Activated T-helper 2 cell treated with anti-CD3 and anti-CD28 coated beads, Interferon-gamma antibody, Interleukin-2, Interleukin-4, amounts not matched to agents 10 μg/mL and 5 μg/mL and 100 μg/mL, durations not matched to agents 14 hours and 24 hours and 36 hours (primary cell): ENCODE data around the gene ALPK1. TPM values are rescaled to one million over a fixed set of nuclear protein-coding genes. Genes with fewer than 3 reads are reported as not detected.
"Not testable (repeated sequence)": the region's sequence is repeated elsewhere in the genome, so short reads cannot be mapped to it uniquely, and the experiment has no call there.

ENCODE experiments used
- DNase-seq: peaks from one replicate; pipeline ENCODE4 v3.0.0; 2021; ENCODE audit warnings: low spot score
- H3K27ac Mint-ChIP-seq: one replicate; pipeline ENCODE4 v1.8.0; 2021; ENCODE audit warnings: mixed read lengths
- H3K27me3 Mint-ChIP-seq: one replicate; pipeline ENCODE4 v1.8.0; 2021; ENCODE audit warnings: low read depth, mixed read lengths
- H3K36me3 Mint-ChIP-seq: one replicate; pipeline ENCODE4 v1.8.0; 2021; ENCODE audit warnings: low read depth, mixed read lengths
- H3K4me1 Mint-ChIP-seq: one replicate; pipeline ENCODE4 v1.8.0; 2021; ENCODE audit warnings: low read depth, mixed read lengths
- H3K4me3 Mint-ChIP-seq: one replicate; pipeline ENCODE4 v1.8.0; 2021; ENCODE audit warnings: low read depth, mild to moderate bottlenecking, moderate library complexity, mixed read lengths
- H3K9me3 Mint-ChIP-seq: one replicate; pipeline ENCODE4 v1.8.0; 2021; ENCODE audit warnings: mixed read lengths
- intact Hi-C: fragments of 100-400 bp; cut with micrococcal nuclease; formaldehyde crosslinking; loops from one replicate; pipeline ENCODE4 v1.15.1; 2023
- total RNA-seq: library from RNA; stranded (reverse); gene quantifications from 2 replicates; pipeline ENCODE4 v1.2.3, GENCODE V29; 2022

Gene ALPK1
- total RNA-seq, 1 donor from 2014 or later = 3.8 TPM

- Mint-ChIP-seq H3K4me1 (peaks cover 30% of the 10 kb centered on the region), H3K27ac (no peak overlapping the region), H3K4me3 (no peak overlapping the region), H3K27me3 (no peaks in the 10 kb centered on the region), H3K9me3 (no peaks in the 10 kb centered on the region), H3K36me3 (peaks cover 47% of the 10 kb centered on the region)
- intact Hi-C loops = no loop called here
- DNase-seq = no peak
Measured at GRCh38 chr4:112277705-112278448, 19.3 kb upstream of the ALPK1 start.

DNA sequence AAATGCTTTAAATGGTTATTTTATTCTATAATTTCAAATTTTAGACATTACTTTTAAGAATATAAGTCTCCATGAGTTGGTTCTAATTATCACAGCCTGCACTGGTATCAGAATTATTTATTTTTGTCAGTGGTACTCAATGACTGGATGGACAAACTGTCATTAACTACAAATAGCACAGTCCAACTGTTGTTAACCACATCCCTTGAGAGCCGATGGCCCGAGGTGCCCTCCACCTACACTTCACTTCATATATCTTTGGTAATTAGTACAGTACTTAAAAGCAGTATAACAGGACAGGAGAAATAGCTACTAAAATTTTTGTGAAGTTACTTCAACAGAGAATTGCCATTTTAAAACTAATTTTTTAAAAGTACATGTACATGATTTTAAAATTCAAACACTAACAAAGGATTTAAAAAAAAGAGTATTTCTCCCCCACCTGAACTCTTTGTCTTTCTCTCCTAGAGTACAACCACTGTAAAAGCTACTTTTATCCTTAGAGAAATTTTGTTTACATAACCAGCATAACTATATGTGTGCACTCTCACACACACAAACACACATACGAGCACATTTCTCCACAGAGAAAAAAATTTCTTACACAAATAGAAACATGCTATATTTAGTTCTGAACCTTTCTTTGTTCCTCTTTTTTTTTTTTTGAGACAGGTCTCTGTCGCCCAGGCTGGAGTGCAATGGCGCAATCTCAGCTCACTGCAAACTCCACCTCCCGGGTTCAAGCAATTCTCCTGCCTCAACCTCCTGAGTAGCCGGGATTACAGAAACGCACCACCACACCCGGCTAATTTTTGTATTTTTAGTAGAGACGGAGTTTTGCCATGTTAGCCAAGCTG is 17.9 kb upstream of the ALPK1 start:
- no peak overlapping the region for H3K4me3 Mint-ChIP-seq

GRCh38 chr4:112279882-112280315 is 17.3 kb upstream of the ALPK1 start:
- no peak for DNase-seq
- Mint-ChIP-seq H3K4me1 (peaks cover 42% of the 10 kb centered on the region), H3K27me3 (no peaks in the 10 kb centered on the region), H3K27ac (no peak overlapping the region), H3K36me3 (peaks cover 46% of the 10 kb centered on the region), H3K9me3 (no peaks in the 10 kb centered on the region), H3K4me3 (no peak overlapping the region)
- intact Hi-C loops = no loop called here

More for the DNA sequence above, 17.9 kb upstream of the ALPK1 start:
- Mint-ChIP-seq H3K36me3 (peaks cover 47% of the 10 kb centered on the region), H3K27ac (no peak overlapping the region), H3K4me1 (peaks cover 37% of the 10 kb centered on the region), H3K27me3 (no peaks in the 10 kb centered on the region), H3K9me3 (no peaks in the 10 kb centered on the region)
- no peak for DNase-seq
- intact Hi-C loops = no loop called here

DNA sequence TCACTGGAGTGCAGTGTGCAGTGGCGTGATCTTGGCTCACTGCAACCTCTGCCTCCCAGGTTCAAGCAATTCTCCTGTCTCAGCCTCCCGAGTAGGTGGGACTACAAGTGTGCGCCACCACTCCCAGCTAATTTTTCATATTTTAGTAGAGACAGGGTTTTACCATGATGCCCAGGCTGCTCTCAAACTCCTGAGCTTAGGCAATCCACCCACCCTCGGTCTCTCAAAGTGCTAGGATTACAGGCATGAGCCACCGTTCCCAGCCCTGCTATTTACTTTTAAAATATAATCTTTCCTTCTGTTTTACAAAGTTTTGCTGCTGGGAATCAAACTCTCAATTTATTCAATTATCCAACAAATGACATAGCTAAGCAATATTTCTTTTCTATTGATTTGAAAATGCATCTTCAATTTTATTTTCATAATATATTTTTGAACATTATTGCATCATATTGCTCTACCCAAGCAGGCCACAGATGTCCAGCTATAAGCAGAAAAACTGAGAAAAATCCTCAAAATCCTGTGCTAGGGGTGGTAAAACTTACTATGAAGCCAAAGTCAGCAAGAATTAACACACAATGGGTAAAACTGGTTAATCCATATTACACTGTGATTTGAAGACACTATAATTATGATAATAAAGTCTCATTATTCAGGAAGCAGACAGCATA is 16.6 kb upstream of the ALPK1 start:
- Mint-ChIP-seq H3K27ac (no peak overlapping the region), H3K4me1 (peaks cover 43% of the 10 kb centered on the region), H3K27me3 (no peaks in the 10 kb centered on the region), H3K9me3 (no peaks in the 10 kb centered on the region), H3K36me3 (peaks cover 41% of the 10 kb centered on the region), H3K4me3 (no peak overlapping the region)
- DNase-seq = no peak
- intact Hi-C loops = no loop called here

GRCh38 chr4:112281895-112282398 is 15.2 kb upstream of the ALPK1 start:
- H3K27ac Mint-ChIP-seq, H3K4me3 Mint-ChIP-seq, intact Hi-C loops, DNase-seq, H3K9me3 Mint-ChIP-seq, H3K27me3 Mint-ChIP-seq: not testable (repeated sequence)
- Mint-ChIP-seq H3K36me3 (peaks cover 36% of the 10 kb centered on the region), H3K4me1 (peaks cover 51% of the 10 kb centered on the region)

DNA sequence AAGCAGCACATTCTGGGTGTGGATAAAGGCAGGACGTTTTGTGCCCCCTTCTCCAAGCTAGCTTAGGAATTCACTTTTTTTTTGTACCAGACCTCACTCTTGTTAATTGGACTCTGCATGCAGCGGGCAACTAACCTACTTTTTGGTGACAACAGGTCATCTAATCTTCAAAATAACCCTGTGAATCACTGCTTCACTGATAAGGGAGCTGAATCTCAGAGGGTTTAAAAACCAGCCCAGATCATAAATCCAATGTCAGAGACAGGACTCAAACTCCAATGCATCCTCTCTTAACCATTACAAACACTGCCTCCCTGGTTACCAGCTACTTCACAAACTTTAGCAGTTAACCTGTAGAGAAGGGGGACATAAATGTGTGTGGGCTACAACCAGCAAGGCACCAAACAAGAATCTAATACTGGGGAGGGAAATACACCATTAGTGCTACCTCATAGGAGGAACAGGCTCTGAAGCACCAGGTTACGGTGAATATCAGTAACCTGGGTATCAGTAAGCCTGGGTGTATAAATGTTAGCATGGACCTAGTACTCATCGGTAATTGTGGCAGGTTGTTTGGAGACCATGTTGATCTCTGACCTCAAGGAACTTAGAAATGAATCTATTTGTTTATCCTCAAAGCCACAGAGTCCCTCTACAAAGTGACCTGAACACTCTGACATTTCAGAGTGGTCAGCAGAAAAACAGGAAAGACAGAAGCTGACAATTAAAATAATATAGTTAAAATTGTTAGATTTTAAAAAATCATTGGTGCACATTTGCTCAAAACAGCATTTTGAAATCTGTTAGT is 14.1 kb upstream of the ALPK1 start:
- peaks cover 26% of the 10 kb centered on the region for H3K36me3 Mint-ChIP-seq
- H3K4me3 Mint-ChIP-seq = peak overlapping the region; percentile 54
- H3K27me3 Mint-ChIP-seq = no peaks in the 10 kb centered on the region
- DNase-seq = no peak
- intact Hi-C loops = no loop called here
- no peaks in the 10 kb centered on the region for H3K9me3 Mint-ChIP-seq
- H3K27ac Mint-ChIP-seq = no peak overlapping the region
- peaks cover 57% of the 10 kb centered on the region for H3K4me1 Mint-ChIP-seq

DNA sequence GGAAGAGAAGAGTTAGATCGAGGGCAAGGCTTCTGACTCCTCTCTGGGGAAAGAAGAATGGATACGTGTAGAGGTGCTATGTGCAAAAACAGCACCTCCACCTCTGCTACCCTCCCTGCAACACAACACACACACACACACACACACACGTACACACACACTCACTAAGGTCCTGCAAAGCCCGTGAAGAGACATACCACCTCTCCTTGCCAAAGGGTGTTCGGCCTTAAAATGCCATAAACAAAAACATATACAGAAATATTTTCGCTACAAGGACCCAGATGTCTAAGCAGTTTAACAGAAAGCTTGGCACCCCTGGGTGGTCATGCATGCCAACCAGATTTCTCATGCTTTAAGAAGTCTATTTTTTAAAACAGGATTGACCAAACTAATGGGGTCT is 13.0 kb upstream of the ALPK1 start:
- H3K9me3 Mint-ChIP-seq = no peaks in the 10 kb centered on the region
- intact Hi-C loops = no loop called here
- H3K27ac Mint-ChIP-seq = no peak overlapping the region
- peaks cover 60% of the 10 kb centered on the region for H3K4me1 Mint-ChIP-seq
- peaks cover 24% of the 10 kb centered on the region for H3K36me3 Mint-ChIP-seq
- H3K4me3 Mint-ChIP-seq = peak overlapping the region; percentile 86
- no peak for DNase-seq
- H3K27me3 Mint-ChIP-seq = no peaks in the 10 kb centered on the region

- peaks cover 24% of the 10 kb centered on the region for H3K36me3 Mint-ChIP-seq
- no peak for DNase-seq
Measured at GRCh38 chr4:112284662-112285411, 12.3 kb upstream of the ALPK1 start.

GRCh38 chr4:112287258-112287989 is 9.7 kb upstream of the ALPK1 start:
- Mint-ChIP-seq H3K4me3 (peak overlapping the region; percentile 44), H3K36me3 (peaks cover 9% of the 10 kb centered on the region), H3K27ac (peak overlapping the region; percentile 44), H3K27me3 (no peaks in the 10 kb centered on the region), H3K4me1 (peaks cover 60% of the 10 kb centered on the region), H3K9me3 (no peaks in the 10 kb centered on the region)
- DNase-seq = no peak
- intact Hi-C loops = loop anchor here (2.0 to 5.0 kb wide), 4 partner anchors 31 to 1400 kb away; partner anchors contain the start of gene NEUROG2

More at GRCh38 chr4:112284662-112285411, 12.3 kb upstream of the ALPK1 start:
- intact Hi-C loops = loop anchor here (1.0 to 5.0 kb wide), 4 partner anchors 12 to 1402 kb away; partner anchors contain the start of genes ALPK1 and NEUROG2
- peaks cover 63% of the 10 kb centered on the region for H3K4me1 Mint-ChIP-seq
- peak overlapping the region; percentile 86 for H3K4me3 Mint-ChIP-seq
- no peaks in the 10 kb centered on the region for H3K9me3 Mint-ChIP-seq
- no peaks in the 10 kb centered on the region for H3K27me3 Mint-ChIP-seq
- peak overlapping the region; percentile 78 for H3K27ac Mint-ChIP-seq

DNA sequence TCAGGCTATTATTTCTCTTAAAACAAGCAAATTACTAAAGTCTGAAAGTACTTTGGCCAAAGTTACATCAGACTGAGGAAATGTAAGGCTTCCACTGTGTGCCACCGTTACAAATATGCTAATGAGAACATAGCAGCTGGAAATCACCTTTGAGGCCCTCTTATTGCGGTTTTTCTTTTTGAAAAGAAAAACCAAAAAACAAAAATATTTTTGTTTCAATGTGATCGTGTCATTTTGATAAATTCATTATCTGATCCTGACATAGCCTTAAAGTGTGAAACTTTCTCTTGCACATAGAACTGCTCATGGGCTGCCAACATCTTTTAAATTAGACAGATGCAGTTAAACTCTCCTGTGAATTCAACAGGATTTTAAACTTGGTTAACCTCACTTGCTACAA is 8.7 kb upstream of the ALPK1 start:
- Mint-ChIP-seq H3K9me3 (no peaks in the 10 kb centered on the region), H3K27ac (peak overlapping the region; percentile 60), H3K4me3 (peak overlapping the region; percentile 18), H3K4me1 (peaks cover 53% of the 10 kb centered on the region), H3K27me3 (no peaks in the 10 kb centered on the region), H3K36me3 (no peaks in the 10 kb centered on the region)
- intact Hi-C loops = loop anchor here (1.0 to 5.0 kb wide), 6 partner anchors 15 to 1399 kb away; partner anchors contain the start of genes AP1AR and NEUROG2
- DNase-seq = no peak
